ENCODE data around the gene TBC1D19.

Gene TBC1D19

GRCh38 chr4:26786916-26787315 is 203.0 kb downstream of the TBC1D19 start:
- no peak for DNase-seq

- DNase-seq: peak; percentile 32
Measured at GRCh38 chr4:26787461-26788340, 203.8 kb downstream of the TBC1D19 start.

DNA sequence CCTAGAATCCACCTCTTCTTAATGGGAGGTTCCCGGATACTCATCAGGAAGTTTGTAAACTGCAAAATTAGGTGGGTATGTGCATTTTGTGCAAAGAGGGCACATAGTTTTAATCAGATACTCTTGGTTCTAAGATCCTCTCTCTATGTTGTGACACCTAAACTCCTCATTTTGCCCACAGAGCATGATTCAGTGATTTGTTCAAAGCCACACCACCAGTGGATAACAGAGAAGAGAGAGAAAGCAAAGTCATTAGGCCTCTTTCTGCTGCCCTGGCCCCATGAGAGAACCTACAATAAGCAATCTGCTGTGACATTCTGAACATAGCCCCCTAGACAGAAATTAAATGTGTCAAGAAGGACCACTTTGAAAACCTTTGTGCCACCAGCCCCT is 204.5 kb downstream of the TBC1D19 start:
- no peak for DNase-seq

DNA sequence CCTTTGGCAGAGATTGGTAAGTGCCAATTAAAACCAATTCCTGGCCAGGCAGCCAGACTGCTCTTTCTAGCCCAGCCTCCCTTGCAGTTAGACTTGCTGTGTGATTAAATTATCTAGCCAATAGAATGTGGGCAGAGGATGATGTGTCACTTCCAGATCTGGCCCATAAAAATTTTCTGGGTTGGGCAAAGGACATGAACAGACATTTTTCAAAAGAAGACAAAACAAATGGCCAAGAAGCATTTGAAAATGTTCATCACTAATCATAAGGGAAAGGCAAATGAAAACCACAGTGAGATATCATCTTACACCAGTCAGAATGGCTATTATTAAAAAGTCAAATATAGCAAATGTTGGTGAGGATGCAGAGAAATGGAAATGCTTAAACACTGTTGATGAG is 205.3 kb downstream of the TBC1D19 start:
- DNase-seq: no peak

- DNase-seq: no peak
Measured at GRCh38 chr4:26791346-26791745, 207.5 kb downstream of the TBC1D19 start.

- no peak for DNase-seq
Measured at GRCh38 chr4:26792639-26793038, 208.8 kb downstream of the TBC1D19 start.

DNA sequence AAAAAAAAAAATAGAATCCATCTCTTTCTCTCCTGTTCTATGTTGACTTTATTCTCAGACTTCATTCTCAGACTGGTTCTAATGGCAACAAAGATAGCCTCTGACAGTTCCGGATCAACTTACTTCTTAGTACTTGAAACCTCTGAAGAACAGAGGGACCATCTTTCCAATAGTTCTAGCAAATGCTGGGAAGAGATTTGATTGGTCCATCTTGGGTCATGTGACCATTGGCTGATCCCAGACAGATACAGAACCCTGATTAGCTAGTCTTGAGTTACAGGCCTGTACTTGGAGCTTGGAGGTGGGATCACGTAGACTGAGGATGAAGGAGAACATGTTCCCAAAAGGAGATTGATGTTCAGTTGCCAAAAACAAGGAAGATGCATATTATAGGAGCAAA is 209.9 kb downstream of the TBC1D19 start:
- DNase-seq: no peak

- no peak for DNase-seq
Measured at GRCh38 chr4:26796081-26796480, 212.2 kb downstream of the TBC1D19 start.

GRCh38 chr4:26802790-26803189 is 218.9 kb downstream of the TBC1D19 start:
- DNase-seq: no peak

DNA sequence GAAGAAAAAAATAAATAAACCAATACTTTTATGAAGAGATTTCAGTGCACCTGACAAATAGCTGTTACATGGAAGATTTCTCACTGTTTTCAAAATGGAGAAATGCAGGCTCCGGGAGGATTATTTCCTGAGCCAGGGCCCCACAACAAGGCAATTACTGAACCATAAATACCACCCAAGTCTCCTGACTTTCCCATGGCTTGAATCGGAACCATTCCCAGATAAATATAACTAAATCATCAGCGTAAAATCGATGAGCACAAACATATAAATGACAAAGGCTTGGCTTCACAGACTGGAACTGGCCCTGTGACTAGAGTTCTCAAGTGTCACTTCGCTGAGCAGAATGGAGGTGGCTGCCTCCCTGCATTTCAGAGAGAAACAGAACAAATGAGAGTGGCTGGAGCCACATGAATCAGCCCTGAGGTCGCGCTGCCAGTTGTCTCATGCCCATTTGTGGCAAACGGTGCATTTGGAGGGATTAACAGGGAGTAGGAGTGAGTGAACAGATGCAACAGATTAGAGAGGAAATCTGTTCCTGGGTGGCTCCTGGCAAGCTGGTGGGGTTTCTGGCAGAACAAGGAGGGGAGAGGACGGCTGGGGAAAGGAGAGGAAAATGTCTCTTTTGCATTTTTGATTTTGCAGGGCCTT is 219.5 kb downstream of the TBC1D19 start:
- peak; percentile 38 for DNase-seq

GRCh38 chr4:26804451-26804850 is 220.6 kb downstream of the TBC1D19 start:
- no peak for DNase-seq

GRCh38 chr4:26804925-26805324 is 221.0 kb downstream of the TBC1D19 start:
- DNase-seq: no peak

All from retina (tissue), 1 donor.